HG02623 (cell line): ENCODE data around the gene FYB1.

Experiments used
- ATAC-seq: cut with Tn5 transposase; IDR thresholded peaks from one replicate; pipeline ENCODE4 v1.9.1; 2021; ENCODE audit warnings: moderate library complexity; ENCODE audit not compliant: unreplicated experiment

FYB1 gene

DNA sequence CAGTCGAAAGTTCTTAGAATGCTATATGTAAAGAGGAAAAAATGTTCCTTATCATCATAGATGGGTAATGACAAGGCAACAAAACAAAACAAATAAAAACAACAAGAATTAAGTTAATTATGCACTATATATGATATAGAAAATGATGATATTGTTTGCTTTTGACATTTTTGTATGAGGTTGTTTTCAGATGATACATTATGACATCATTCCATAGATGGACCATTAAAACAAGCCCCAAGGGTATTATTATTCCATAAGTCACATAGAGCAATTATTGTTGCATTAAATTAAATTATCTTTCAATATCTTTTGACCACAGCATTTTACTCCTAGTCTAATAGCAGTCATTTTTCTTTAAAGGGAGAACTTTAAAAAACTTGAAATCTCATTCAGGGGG is 88.6 kb downstream of the FYB1 start:
- no peak for ATAC-seq

DNA sequence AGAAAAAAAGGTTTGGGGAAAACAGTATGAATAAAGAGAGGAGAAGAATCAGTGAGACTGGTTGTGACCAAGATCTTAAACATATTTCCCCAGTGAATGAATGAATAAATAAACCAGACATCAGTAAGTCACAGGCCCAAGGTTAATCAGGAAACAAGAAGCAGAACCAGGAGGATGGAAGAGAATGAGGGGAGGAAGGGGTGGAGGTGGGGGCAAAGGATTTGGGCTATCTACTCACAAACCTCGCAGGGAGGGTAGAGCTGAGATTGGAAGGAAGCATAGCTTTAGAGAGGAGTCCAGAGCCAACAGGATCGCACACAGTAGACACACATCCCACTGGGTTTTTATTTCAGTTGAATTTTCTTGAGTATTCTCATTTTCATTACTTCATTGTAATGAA is 97.4 kb downstream of the FYB1 start:
- ATAC-seq = no peak

DNA sequence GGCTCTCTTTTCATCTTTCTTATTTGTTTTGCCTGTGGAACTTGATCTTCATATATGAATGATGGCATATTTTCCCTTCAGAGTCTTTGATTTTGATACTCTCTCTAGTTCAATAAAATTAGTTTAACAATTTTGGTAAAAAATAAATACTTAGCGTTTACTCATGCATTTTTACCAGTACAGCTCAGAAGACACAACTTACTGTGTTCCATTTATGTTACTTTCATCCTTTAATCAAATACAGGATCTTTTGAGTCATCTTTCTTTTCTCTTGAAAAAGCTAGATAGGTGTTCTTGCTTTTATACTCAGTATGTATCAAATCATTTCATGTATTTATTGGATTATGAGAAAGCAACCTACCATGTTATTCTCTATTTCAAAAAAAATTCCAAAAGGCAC is 98.0 kb downstream of the FYB1 start:
- no peak for ATAC-seq

DNA sequence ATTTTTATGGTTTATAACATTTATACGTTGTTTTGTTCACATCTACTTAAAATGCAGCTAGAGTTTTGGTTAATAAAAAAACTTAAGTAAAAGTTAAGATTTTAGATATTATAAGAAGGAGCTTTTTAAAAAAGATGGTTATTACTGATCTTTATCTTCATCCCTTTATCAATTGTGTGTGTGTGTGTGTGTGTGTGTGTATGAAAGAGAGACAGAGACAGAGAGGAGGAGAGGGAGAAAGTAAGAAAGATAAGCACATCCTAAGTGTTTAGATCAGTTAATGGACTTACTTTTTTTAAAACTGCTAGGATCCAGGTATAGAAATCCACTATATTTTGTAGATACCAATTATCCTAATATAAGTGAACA is 99.3 kb downstream of the FYB1 start:
- no peak for ATAC-seq

DNA sequence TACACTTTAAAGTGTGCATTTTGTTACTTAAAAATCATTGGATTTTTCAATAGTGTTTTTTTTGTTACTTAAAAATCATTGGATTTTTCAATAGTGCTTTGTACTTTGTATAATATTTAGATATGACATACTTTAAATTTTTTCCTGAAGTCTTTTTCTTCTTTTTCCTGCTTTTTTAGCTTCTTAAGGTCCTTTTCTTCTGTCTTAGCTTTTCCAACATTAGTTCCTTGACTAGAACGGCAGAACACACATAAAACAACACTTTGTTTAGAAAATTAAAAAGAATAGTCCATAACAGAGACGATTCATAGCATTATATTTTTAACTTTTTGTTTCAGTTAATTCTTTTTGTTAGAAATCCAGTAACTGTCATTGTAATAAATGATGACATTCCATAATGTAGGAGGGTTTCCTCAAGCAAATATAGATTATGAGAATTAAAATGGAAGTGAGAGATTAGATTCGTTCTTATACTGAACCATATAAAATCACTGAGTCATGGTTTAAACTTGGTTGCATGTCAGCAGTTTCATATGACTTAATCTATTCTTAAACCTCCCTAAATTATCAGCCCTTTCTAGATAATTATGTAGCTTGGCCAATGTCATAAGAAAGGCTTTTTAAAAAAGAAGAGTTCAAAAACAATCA is 99.8 kb downstream of the FYB1 start:
- no peak for ATAC-seq

DNA sequence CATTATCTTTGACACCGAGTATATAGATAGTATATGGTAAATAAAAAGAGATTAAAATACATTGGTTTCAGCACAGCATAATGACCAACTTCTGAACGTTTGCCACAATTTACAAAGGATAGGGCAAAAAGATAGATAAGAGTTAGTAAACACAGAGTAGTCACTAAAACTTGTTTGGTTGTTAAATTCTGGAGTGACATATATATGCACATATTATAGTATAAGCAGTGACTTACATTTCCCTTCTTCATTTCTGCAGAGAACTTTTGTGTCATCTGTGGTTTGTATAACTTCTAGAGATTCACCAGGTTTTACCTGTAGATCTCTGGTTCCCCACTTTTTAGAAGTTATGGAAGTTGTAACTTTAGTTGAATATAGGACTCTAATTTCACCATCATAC is 100.7 kb downstream of the FYB1 start:
- ATAC-seq = no peak

DNA sequence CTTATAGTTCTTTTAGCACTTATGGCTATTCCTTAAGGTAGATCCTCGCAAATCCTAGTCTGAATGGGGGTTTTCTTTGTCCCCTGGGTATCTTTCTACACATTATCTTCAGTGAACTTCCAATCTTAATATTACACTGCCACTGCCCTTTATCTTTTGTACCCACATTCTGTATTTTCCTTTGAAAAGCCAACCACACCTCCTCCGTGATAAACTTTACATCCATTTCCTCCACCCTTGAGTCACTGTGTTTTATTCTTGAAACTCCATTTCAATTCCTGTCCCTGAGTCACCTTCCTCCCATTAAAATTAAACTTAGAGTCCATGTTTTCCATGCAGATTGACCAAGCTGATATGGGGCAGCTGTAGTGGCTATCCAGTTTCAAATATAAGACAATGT is 102.0 kb downstream of the FYB1 start:
- ATAC-seq = no peak

DNA sequence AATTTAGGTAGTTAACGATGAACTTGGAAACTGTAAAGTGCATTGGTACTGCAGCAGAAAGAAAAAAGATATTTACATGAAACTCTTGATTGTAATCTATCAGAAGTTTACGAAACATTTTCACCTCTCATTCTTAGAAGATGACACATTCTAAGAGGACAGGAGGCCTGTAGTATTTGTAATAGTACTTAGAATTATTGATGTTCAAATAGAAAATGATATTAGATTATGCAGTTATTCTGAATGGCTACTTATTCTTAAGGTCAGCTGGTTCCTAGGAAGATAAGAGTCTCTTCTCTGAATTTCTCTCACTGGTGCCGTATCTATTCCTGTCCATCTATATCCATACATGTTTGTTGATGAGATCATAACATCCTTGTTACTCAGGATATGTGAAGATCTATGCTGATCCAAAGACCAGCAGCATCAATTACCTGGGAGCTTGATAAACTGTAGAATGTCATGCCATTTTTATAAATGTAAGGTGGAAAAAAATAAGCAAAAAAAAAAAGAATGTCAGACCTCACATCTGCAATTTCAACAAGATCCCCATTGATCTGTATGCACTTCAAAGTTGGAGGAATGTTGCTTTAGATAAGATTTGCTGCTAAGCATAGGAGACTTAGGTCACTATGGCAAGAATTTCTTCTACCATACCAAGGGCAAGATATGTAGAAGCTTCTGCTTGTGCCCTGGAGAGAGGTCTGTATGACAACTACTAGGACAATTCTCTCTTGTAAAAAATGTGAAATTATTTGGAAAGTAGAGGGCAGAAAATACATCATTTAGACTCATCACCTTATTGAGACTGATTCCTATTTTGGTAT is 102.8 kb downstream of the FYB1 start:
- no peak for ATAC-seq

DNA sequence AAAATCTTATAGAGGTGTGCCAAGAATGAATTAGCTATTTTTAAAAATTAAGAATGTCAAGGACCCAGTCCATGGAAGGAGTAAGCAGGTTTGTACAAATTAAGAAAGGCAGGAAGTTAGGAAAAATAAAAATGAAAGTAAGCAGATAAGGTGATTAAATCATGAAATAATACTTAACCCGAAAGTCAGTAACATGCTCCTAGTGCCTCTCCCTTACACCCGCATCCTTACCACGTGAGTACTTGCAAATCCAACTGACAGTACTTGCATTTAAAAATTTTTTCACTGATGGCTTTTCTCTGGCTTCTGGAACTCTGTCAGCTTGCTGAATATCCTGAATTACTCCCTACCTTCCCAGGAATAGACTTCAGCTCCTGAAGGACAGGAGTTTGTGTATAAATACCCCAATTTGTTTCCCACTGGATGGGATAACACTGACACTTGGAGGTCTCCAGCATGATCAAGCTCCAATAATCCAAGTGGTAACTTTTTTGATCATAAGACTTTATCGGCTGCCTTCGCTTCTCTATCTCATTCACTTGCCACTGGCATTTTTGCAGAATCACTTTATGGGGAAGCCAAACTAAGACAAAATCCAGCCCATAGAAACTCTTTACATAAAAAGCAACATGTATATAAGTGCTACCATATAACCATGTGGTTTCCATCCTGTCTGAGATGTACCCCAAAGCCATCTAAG is 103.6 kb downstream of the FYB1 start:
- ATAC-seq = no peak

DNA sequence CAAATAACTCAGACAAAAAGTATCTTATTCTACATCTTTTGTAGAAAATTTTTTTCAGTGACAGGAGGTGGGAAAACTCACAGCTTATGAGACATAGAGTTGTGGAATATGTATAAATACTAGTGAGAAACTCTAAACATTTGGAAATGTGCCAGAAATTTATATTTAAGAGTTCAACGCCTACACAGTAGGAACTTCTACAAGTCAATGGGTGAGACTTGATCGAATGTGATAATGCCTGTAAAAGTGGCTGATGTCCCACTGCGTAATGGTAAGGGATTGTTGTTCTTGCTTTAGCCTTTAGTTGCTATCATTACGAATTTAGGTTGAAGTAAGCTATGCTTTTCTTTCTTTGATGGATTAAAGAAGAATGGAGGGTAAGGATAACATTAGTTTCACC is 105.2 kb downstream of the FYB1 start:
- ATAC-seq = no peak

DNA sequence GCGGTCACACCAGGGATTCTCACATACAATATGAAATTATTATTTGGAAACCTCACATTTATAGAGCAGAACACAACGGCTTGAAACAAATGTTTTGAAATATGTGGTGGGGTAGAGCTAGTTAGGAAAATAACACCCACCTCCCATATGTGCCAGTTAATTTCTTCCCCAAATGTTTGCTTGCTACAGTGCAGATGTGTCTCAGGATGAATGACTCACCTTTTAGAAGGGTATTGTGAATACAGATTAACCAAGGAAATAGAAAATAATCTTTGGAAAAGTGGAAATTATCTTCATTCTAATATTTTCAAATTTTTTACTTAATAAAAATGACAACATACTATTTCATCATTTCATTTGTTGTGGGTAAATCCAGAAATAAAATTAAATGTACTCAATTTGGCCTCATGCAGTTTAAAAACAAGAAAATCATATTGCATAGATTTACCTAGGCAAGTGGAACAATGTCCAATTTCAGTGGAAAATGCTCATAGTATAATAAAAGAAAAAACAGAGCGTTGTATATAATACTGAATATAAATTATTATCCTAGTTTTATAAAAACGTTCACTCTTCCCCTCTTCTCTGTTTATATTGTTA is 105.9 kb downstream of the FYB1 start:
- no peak for ATAC-seq

DNA sequence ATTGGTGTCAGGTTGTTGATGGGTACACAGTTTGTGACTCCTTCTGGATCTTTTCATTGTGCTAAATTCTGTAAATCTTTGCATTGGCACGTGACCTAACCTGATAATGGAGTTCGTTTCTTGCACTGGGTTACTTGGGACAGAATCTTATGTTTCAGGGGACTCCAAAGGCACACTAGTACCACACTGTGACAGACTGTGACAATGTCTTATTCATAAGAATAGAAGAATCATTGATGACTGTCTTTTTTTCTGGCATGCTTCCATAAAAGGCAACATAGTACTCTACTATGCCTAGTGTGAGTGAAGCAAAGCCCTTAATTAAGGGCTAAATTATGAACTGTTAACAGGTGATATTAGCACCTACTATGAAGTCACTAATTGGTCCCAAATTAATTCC is 109.8 kb downstream of the FYB1 start:
- no peak for ATAC-seq

DNA sequence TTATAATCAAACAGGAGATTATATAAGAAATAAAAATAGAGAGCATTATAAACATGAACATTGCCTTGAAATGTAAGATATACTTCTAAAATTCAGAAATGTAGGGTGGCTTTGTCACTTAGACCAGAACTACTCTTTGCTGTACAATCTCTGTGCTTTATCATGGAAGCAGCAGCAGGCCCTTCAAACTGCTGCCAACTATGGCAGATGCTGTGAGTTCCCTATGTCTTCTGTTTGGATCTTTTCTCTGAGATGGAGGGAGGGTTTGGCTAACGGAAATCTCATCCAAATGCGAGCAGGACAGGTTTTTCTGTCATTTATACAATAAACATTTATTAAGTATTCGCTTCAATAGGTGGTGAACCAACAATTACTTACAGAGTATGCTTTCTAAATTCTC is 110.4 kb downstream of the FYB1 start:
- no peak for ATAC-seq

DNA sequence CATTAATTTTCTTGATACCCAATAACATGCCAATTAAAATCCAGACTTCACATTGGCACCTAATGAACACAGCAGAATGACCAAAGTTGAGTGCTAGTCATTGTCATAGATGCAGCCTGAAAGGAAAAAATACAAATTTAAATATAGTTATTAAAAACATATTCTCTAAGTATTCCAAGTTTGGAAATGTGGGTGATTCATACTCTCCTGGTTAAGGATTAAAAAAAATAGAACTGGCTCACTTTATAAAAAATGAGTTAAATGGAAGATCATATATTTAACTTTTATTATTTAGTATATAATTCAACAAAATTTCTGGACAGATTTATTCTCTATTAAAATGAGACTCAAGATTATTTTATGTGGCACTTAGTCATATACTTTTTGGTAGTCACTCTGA is 112.0 kb downstream of the FYB1 start:
- no peak for ATAC-seq

DNA sequence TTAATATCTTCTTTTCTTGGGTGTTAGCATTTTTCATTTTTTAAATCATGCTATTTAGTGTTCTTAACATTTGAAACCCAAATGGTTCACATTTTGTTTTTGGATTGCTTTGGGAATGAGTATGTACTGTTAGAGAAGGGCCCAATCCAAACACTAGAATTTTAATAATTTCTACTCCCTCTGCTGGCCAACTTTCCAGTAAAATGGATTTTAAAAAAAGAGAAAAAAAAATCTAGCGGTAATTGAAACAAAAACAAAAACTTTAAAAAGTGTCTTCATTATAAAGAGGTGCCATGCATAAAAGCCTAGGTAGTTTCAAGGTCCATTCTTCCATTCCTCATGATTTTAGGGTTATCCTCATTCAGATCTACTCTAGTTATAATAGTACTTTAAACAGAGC is 113.0 kb downstream of the FYB1 start:
- no peak for ATAC-seq

DNA sequence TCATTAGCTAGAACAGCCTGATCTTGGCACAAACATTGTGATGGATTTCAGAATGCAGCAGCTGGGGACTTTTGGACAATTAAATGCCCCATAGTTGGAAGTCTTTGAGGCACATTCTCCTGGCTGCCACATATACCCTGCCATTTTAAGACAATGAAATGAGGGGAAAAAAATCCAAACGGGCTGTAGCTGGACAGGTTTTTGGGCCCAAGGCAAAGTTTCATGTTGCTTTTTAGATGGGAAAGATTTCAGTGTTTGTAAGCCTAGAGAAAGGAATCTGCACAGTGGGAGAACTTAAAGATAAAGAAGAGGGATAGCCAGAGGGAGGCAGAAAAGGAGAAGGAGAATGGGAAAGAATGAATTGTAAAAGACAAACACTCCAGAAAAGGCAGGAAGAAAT is 115.1 kb downstream of the FYB1 start:
- ATAC-seq = no peak

DNA sequence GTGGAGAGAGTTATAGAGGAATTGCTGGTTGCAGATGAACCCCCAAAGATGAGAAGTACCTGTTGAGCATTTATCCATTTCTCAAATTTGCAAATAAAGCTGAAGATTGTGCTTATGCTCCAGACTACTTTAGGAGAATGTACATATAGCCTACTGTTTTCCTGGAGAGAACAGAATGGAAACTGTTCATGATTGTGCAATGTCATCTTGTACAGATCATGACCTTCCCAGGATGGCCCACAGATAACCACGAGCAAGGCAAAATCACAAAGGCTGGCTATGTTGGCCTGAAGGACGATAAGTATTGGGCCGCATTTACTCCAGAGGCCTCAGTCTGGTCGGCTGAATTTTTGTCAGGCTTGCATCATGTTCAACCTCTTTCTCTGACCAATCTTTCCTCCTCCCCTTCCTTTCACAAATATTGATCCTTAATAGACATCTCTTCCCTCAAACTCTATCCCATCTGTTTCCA is 116.6 kb downstream of the FYB1 start:
- no peak for ATAC-seq

DNA sequence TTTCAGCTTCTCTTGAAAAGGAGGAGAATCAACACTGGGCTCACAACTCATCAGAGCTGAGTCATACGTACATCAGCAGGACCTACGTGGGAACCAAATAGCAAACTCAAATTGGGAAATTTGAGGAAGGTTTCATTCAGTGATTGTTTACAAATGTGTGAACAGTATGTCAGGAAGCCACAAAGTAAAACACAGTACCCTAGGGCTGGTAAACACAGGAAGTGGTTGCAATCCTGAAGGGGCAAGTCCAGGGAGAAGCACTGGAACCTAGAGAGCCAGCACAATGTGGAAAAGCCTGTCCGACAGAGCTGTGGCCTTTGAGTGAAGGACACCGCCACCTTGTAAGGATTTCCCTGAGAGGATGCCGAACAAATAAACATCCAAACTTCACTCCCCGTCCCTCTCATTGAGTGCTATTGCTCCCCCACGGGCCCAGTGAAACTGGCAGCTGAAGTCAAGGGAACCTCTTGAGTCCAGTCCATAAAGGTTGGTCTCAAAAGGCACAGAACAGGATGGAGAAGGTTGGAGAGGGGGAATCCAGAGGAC is 118.4 kb downstream of the FYB1 start:
- no peak for ATAC-seq

DNA sequence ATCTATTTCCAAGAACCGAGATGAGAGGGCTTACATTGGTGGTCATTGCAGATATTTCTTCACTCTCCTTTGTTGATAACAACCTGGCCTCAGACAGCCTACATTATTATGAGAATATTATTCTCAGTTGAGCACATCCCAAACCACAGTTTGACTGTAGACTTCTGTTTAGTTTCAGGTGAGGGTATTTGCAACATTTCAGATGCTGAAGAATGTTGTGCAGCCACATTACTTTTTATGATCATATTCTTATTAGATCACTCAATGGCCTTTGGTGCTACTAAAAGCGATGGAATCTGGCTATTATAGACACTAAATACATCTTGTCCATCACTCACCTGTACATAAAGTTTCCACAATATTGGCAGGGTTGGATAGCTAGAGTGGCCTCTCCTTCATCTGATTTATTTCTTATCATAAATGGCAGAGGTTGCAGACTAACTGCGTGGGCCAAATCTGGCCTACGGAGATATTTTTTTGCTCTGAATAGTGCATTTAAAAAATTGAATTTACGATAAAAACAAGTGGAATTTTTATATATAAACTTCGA is 119.0 kb downstream of the FYB1 start:
- no peak for ATAC-seq

DNA sequence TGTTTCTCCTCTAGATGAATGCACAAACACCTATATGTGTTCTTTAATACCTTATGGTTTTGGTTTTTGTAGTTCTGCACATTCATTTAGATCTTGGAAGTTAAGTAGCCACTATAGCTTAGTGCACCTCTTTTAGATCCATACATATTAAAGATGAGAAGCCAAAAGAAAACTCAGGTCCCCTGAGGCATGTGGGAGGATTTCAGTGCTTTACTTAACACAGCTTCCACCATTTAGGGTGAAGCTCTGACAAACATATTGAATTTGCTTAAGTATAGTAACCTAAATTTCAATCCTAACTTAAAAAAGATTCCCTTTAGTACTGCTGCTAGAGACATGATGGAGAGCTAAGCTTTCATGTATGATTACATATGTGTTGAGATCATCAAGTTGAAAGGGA is 119.5 kb downstream of the FYB1 start:
- no peak for ATAC-seq

DNA sequence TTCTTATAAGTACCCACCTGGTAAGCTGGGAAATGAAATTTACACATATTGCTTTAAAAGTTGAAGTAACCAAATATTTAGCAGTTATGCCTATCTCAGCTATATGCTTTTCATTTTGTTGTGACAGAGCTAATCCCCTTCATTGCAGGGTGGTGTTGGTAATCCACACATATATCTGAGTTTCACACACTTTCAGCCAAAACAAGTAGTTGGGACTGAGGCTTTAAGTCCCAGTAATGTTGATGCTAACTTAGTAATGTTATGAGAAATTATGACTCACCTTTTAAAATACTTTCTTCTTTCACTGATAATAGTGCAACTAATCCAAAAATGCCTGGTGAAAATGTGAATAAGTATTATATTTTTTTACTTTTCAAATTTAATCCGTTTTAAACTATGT is 126.0 kb downstream of the FYB1 start:
- ATAC-seq = no peak
